HG03439 (cell line): ENCODE results near the gene TMEM132C.
"Not testable (repeated sequence)": the region's sequence is repeated elsewhere in the genome, so short reads cannot be mapped to it uniquely, and the experiment has no call there.

ENCODE experiments used
- ATAC-seq: cut with Tn5 transposase; IDR thresholded peaks from one replicate; pipeline ENCODE4 v1.9.1; 2021; ENCODE audit warnings: mild to moderate bottlenecking, moderate library complexity; ENCODE audit not compliant: unreplicated experiment

TMEM132C gene

DNA sequence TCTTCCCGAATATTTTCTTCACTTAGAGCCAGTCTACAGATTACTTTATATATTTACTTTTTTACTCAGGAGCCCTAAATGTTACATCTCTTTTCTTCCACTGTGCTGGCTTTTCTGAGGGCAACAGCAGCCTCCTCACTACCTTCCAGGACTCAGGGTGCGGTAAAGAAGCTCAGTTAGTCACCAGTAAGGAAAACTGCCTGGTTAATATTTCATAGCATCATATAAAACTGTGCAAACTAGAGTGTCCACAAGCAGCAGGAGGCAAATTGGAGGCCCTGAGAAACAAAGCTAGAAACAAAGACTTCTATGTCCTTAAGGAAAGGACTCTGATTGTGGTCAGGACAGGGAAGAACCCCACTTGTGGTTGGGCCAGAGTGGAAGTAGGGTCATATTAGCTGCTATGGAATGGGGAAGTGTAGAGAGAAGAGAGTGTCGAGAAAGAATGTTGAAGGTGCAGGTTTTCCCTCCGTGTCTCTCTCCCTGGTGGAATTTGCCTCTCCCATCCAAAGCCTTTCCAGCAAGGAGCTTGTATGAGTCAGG lies 336.7 kb downstream of the TMEM132C start:
- no peak for ATAC-seq

DNA sequence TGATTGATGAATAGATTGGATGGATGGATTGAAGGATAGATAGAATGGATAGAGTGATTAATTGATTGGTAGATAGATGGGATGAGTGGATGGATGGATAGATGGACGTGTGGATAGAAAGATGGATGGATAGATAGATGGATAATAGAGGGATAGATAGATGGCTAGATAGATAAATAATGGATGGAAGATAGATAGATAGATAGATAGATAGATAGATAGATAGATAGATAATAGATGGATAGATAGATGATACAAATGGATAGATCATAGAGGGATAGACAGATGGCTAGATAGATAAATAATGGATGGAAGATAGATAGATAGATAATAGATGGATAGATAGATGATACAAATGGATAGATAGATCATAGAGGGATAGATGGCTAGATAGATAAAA lies 337.2 kb downstream of the TMEM132C start:
- ATAC-seq: not testable (repeated sequence)

DNA sequence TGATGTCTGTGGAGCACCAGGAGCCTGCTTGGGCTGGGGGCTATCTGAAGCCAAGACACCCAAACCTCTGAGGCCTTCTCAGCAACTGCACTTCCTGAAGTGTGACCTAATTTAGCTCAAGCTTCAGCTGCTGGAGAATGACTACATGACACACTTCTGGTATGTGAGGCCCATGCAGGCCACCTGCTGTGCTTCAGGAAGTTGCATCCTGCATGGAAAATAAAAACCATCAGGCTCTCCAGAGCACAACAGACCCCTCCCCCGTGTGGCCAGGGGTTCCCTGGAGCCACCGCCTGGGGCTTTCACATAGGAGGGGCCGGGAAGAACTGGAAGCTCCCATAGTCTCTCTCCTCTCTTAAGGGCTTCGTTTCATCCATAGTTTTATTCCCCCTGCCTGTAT lies 339.1 kb downstream of the TMEM132C start:
- no peak for ATAC-seq

GRCh38 chr12:128606538-128606937 lies 339.6 kb downstream of the TMEM132C start:
- ATAC-seq: no peak

DNA sequence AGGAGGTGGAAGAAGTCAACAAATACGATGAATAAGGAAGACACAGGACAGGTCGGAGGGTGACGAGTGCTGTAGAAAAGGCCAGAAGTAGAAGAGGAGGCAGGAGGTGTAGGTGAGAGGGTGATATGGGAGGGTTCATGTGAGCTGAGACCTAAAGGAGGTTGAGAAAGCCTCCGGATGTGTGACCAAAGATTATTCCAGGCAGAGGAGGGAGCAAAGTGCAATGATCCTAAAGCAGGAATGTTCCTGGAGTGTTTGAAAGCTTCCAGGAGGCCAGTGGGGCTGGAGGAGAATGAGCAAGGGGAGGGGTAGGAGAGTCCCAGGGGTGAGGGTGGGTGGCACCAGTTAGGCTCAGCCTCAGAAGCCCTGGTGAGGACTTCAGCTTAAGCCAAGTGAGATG lies 340.0 kb downstream of the TMEM132C start:
- no peak for ATAC-seq

DNA sequence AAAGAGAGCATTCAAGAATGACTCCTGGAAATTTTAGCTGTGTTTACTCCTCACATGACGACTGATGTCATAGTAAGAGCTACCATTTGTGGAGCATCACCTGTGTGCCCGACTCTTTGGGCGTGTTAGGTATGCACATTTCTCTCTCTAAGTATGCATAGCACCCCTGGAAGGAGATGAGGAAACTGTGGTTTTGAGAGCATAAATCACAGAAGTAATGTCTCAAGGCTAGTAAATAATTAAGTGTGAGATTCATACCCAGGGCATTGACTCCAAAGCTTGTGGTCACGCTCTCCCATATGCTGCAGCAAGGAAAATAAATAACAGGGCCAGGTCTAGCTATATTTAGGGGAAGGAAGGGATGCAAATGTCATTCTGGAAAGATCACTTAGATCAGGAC lies 340.7 kb downstream of the TMEM132C start:
- ATAC-seq: no peak

GRCh38 chr12:128609861-128610260 lies 342.9 kb downstream of the TMEM132C start:
- ATAC-seq: no peak

GRCh38 chr12:128611736-128612135 lies 344.8 kb downstream of the TMEM132C start:
- no peak for ATAC-seq

- ATAC-seq: no peak
Measured at GRCh38 chr12:128612150-128612850, 345.3 kb downstream of the TMEM132C start.

- ATAC-seq: no peak
Measured at GRCh38 chr12:128613837-128614590, 347.0 kb downstream of the TMEM132C start.

DNA sequence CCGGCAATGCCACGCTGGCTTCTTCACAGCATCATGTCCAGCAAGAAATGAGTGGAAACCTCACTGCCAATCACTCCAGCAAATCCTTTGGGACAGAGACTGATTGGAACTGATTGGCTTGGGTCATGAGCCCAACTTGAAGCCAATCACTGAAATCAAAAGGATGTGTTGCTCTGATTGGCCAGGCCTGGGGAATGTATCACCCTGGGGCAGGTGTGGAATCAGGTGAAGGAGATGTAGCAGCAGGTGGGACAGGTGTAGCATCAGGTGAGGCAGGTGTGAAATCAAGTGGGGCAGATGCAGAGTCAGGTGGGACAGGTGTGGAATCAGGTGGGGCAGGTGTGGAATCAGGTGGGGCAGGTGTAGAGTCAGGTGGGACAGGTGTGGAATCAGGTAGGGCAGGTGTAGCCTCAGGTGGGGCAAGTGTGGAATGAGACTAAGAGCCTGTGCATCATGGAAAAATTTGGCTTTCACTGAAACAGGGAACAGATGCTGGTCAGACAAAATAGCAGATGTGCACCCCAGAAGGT lies 350.4 kb downstream of the TMEM132C start:
- ATAC-seq: no peak

GRCh38 chr12:128619263-128619662 lies 352.3 kb downstream of the TMEM132C start:
- no peak for ATAC-seq

DNA sequence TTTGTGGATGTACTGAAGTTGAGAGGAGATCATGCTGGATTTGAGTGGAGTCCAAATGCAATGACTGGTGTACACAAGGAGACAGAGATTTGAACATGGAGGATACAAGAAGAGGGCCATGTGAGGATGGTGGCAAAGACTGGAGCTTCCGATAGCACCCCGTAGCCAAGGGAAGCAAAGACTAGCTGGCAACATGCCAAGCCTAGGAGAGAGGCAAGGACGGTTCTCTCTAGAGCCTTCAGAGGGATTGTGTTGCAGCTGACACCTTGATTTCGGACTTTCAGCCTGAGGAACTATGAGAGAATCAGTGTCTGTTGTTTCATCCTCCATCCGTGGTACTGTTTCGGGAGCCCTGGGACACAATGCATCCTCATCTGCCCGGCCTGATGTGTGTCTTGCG lies 354.3 kb downstream of the TMEM132C start:
- ATAC-seq: no peak

GRCh38 chr12:128623748-128624147 lies 356.8 kb downstream of the TMEM132C start:
- ATAC-seq: no peak

DNA sequence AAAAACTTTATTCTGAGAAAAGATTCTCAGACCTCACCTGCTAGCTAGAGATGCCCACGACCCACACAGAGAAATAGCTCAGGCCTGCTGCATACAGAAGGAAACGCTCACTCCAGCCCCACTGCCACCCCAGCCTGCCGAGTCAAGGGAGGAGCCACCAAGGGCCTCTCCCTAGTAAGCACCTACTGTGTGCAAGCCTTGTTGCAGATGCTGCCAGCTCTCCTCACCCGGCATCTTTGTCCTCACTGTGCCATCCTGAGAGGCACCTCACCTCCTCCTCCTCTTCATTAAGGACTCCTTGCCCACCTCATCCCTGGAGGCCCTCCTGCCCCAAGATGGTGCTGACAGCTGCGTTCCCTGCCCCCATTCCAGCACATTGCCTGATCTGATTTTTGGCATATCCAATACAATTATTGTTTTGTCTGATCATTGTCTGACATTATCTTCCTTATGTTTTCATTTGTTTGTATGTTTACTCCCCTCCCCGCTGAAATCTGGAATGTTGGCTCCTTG lies 359.9 kb downstream of the TMEM132C start:
- no peak for ATAC-seq

DNA sequence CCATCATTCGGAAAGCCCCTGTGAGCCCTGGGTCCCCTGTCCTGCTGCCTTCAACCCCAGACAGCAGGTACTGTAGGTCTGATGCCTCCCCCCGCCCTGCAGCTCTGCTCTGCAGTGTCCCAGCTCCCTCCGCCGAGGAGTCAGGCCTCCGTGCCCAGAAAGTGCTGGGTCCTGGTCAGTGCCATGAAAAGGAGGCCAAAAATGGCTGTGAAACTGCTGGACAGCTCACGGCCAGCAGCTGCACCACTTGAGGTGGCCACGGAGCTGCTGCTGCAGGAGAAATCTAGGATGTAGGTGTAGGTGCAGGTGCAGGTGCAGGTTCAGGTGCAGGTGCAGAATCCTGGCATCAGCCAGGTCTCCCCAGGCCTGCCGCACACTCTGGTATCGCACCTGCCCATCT lies 360.7 kb downstream of the TMEM132C start:
- no peak for ATAC-seq

- ATAC-seq: no peak
Measured at GRCh38 chr12:128629979-128630378, 363.0 kb downstream of the TMEM132C start.

DNA sequence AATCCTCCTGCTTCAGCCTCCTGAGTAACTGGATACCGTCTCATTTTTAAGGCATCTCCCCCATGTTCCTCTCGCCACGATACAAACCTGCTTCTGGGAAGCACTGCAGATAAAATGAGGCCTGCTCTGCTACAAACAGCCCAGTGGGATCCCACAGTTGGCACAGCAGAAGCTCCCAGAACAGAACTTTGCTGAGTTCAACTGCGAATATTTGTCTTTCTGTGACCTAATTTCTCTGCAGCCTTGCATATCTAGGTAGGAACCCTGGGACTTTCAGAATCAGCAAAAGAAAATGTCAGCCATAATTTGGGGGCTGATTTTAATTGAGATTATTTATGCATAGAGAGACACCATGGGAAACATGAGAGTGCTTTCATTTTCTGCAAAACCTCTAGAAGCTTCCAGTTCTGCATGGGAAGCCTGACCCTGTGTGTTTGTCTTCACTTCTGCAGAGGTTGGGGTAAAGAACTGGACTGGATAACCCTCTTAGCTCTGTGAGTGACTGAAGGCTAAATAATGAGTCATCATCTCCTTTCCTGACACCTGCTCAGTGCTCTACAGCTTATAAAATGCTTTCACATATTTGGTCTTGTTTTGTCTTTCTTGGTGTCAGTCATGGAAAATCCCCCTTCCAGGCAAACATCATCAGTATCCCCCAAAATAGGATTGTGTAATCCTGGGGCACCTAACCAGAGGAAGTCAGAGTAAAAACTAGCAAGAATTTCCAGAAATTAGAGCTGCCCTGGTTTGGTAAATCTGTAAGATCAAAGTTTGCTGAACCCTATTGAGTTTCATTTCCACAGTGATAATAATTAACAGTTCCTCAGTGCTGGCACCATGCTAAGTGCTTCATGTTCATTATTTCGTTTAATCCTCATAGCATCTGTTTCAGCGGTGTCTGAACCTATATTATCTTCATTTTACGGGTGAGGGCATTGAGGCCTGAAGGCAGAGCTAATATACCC lies 371.0 kb downstream of the TMEM132C start:
- ATAC-seq: no peak

- no peak for ATAC-seq
Measured at GRCh38 chr12:128639089-128639488, 372.1 kb downstream of the TMEM132C start.

DNA sequence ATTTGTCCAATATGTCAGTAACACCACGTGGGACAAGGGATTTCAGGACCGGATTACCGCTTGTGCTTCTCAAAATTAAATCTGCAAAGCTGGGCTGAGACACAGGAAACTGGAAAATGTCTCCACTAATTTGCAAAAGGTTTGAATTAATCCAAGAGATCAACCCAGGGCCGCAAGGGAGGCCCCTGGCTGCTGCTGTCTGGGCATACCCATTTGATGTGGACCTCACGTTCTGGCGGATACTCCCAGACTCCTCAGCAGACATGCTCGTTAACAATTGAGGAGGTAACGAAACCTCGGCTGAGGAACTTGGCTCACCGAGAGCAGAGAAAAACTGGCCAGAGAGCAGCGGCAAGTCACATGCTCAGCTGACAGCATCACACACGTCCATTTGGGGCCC lies 376.2 kb downstream of the TMEM132C start:
- ATAC-seq: no peak
